ENCODE results near the gene MYOCD.

DNA sequence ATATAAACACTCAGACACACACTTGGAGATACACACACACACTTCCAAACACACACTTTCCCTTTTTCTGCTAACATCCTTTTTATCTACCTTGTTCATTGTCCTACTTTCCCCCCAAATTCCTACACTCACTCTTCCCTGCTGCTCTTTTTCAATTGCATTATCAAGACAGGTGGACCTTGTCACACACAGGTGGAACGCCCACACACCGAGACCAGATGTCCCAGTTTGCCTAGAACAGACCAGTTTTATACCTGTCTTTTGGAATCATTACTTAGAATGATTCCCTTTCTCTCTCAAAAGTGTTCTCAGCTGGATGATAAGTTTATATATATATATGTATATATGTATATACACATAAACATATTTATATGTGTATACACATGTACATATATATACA is 72.9 kb downstream of the MYOCD start:
- TF ChIP-seq POLR2A (IDR thresholded peaks at IDR 0.05) = no peak
- TF ChIP-seq, protein P1, sequence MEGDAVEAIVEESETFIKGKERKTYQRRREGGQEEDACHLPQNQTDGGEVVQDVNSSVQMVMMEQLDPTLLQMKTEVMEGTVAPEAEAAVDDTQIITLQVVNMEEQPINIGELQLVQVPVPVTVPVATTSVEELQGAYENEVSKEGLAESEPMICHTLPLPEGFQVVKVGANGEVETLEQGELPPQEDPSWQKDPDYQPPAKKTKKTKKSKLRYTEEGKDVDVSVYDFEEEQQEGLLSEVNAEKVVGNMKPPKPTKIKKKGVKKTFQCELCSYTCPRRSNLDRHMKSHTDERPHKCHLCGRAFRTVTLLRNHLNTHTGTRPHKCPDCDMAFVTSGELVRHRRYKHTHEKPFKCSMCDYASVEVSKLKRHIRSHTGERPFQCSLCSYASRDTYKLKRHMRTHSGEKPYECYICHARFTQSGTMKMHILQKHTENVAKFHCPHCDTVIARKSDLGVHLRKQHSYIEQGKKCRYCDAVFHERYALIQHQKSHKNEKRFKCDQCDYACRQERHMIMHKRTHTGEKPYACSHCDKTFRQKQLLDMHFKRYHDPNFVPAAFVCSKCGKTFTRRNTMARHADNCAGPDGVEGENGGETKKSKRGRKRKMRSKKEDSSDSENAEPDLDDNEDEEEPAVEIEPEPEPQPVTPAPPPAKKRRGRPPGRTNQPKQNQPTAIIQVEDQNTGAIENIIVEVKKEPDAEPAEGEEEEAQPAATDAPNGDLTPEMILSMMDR (IDR thresholded peaks at IDR 0.05) = no peak

Measured in right lobe of liver (tissue), 4 donors.